HL-60 (cell line): Measurements from ENCODE around the gene FFAR1.

ENCODE experiments used
- DNase-seq, 2 experiments: peaks; one replicate each; pipeline ENCODE4 v3.0.0-alpha.2; 2010 to 2020; ENCODE audit warnings: low read depth in 1 of 2, low spot score in 1 of 2
- H3K27ac ChIP-seq: fragments of 250-450 bp; sonication (Bioruptor Pico); replicated peaks from 2 replicates; pipeline ENCODE4 v1.5.1; 2020; ENCODE audit warnings: mild to moderate bottlenecking, moderate library complexity
- H3K27me3 ChIP-seq: fragments of 250-450 bp; sonication (Bioruptor Pico); 2 replicates; pipeline ENCODE4 v1.5.1; 2021; ENCODE audit warnings: mild to moderate bottlenecking, moderate library complexity; ENCODE audit not compliant: insufficient read depth, poor library complexity, severe bottlenecking
- H3K4me3 ChIP-seq: replicated peaks from 2 replicates; pipeline ENCODE4 v1.5.1; 2011; ENCODE audit warnings: mild to moderate bottlenecking, control low read depth, low read length; ENCODE audit not compliant: insufficient read depth
- GABPA ChIP-seq: IDR thresholded peaks from 2 replicates; pipeline ENCODE4 v1.6.1; 2012; ENCODE audit warnings: low read depth
- POLR2AphosphoS5 ChIP-seq: IDR thresholded peaks from 2 replicates; pipeline ENCODE4 v1.6.1; 2012; ENCODE audit warnings: low read depth
- SPI1 ChIP-seq: IDR thresholded peaks from 2 replicates; pipeline ENCODE4 v1.6.1; 2012; ENCODE audit warnings: low read depth, mild to moderate bottlenecking, borderline replicate concordance
- TF ChIP-seq, protein P1 (sequence below): IDR thresholded peaks from one replicate; pipeline ENCODE4 v1.5.1; 2011; ENCODE audit warnings: low read length, control low read depth, inconsistent platforms; ENCODE audit not compliant: insufficient read depth
- TF ChIP-seq, protein P2 (sequence below): IDR thresholded peaks from 2 replicates; pipeline ENCODE4 v1.6.1; 2012; ENCODE audit warnings: low read depth; ENCODE audit not compliant: insufficient replicate concordance

FFAR1 gene

DNA sequence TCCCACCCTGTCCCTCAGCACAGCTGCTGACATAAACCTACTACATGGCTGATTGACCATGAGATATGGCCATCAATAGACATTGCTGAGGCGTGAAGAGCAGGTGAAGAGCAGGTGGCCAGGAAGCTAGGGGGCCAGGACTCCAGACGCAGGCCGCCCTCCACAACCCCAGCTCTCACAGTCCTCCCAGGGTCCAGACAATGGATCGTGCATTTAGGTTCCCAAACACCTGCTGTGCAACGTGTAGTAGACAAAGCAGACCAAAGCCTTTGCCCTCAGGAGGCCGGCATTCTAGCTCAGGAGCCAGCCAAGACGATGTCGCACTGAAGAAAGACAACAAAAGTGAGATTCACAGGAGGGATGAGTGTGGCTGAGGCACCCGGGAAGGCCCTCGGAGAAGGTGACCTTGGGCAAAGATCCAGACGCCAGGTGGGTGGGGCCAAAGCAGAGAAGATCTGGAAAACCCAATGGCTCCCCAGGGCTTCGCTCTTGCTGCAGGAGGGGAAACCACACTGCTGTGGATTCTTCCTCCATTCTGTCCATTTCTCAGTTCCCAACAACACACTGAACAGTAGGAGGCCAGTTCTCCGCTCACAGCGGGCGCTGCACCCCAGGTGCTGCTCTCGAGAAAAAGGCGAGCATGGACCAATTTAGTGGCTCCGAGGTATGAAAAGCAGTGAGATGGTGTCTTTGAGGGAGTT lies 1.4 kb downstream of the FFAR1 start:
- no peak for DNase-seq
- Histone ChIP-seq H3K27me3 (peaks cover 5% of the 10 kb centered on the region), H3K4me3 (no peak overlapping the region), H3K27ac (no peak overlapping the region)
- TF ChIP-seq POLR2AphosphoS5 (no peak), SPI1 (no peak), GABPA (no peak)
- TF ChIP-seq, protein P1, sequence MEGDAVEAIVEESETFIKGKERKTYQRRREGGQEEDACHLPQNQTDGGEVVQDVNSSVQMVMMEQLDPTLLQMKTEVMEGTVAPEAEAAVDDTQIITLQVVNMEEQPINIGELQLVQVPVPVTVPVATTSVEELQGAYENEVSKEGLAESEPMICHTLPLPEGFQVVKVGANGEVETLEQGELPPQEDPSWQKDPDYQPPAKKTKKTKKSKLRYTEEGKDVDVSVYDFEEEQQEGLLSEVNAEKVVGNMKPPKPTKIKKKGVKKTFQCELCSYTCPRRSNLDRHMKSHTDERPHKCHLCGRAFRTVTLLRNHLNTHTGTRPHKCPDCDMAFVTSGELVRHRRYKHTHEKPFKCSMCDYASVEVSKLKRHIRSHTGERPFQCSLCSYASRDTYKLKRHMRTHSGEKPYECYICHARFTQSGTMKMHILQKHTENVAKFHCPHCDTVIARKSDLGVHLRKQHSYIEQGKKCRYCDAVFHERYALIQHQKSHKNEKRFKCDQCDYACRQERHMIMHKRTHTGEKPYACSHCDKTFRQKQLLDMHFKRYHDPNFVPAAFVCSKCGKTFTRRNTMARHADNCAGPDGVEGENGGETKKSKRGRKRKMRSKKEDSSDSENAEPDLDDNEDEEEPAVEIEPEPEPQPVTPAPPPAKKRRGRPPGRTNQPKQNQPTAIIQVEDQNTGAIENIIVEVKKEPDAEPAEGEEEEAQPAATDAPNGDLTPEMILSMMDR = no peak
- TF ChIP-seq, protein P2, sequence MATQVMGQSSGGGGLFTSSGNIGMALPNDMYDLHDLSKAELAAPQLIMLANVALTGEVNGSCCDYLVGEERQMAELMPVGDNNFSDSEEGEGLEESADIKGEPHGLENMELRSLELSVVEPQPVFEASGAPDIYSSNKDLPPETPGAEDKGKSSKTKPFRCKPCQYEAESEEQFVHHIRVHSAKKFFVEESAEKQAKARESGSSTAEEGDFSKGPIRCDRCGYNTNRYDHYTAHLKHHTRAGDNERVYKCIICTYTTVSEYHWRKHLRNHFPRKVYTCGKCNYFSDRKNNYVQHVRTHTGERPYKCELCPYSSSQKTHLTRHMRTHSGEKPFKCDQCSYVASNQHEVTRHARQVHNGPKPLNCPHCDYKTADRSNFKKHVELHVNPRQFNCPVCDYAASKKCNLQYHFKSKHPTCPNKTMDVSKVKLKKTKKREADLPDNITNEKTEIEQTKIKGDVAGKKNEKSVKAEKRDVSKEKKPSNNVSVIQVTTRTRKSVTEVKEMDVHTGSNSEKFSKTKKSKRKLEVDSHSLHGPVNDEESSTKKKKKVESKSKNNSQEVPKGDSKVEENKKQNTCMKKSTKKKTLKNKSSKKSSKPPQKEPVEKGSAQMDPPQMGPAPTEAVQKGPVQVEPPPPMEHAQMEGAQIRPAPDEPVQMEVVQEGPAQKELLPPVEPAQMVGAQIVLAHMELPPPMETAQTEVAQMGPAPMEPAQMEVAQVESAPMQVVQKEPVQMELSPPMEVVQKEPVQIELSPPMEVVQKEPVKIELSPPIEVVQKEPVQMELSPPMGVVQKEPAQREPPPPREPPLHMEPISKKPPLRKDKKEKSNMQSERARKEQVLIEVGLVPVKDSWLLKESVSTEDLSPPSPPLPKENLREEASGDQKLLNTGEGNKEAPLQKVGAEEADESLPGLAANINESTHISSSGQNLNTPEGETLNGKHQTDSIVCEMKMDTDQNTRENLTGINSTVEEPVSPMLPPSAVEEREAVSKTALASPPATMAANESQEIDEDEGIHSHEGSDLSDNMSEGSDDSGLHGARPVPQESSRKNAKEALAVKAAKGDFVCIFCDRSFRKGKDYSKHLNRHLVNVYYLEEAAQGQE = no peak

DNA sequence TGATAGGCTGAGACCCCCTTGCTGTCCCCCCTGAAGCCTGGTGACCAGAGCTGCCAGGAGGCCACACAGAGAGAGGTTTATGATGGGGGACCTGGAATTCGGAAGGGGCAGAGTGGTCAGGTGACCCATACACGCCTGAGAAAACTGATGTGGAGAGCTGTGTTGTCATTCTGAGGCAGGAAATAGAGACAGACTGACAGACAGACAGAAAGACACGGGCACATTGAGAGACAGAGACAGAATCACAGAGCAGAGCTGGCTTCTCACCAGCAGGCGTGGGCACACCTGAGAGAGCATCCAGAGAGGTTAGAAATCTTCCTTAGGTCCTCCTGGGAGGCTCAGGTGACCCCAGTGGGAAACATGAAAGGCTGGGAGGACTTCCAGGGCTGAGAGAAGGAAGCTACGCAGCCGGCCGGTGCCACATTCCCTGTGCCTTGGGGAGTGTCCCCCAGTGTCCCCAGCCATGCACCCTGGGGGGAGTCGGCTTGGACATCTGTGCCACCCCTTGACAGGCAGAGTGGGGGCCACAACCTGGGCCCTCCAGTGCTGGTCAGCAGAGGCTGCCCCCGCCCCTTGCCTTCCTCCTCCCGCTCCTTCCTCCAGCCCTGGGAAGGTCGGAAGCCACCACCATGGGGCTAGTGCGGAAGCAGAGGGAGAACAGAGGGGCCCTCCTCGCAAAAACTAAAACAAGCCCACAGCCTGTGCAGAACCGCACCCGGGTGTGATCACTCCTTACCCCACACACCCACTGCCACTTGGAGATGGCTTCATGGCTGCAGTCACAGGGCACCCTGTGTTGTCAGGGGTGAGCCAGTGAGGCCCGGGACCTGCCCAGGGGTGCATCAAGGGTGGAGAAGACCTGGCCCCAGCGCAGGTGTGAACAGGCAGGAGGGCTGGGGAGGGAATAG lies 2.2 kb downstream of the FFAR1 start:
- Histone ChIP-seq H3K27ac (no peak overlapping the region), H3K4me3 (no peak overlapping the region), H3K27me3 (peaks cover 5% of the 10 kb centered on the region)
- DNase-seq = no peak
- TF ChIP-seq, protein P1 = no peak
- TF ChIP-seq POLR2AphosphoS5 (no peak), GABPA (no peak), SPI1 (no peak)
- TF ChIP-seq, protein P2 = no peak

DNA sequence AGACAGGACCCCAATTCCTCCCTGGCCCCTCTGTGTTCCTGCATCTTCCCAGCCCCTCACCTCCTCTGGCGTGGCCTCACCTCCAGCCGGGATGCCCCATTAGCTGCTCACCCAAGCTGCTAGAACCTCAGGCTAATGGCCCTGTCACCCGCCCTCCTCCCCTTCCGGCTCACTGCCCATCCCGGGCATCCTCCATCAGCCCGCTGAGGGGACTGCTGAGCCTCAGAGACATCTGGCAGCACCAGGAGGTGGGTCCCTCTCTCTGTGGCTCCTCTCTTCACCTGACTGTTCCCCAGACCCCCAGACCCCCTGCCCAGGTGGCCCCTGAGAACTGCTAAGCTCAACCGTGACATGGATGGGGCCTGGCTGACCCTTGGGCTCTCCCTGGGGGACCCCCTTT lies 2.9 kb downstream of the FFAR1 start:
- Histone ChIP-seq H3K27me3 (peaks cover 5% of the 10 kb centered on the region), H3K4me3 (no peak overlapping the region), H3K27ac (no peak overlapping the region)
- TF ChIP-seq GABPA (no peak), POLR2AphosphoS5 (no peak), SPI1 (no peak)
- TF ChIP-seq, protein P2 = no peak
- TF ChIP-seq, protein P1 = no peak
- no peak for DNase-seq
